H9 (cell line): ENCODE results near the gene RMND5B. TPM values are rescaled to one million over a fixed set of nuclear protein-coding genes. Genes with fewer than 3 reads are reported as not detected.
A peak's percentile ranks its signal among the peaks of the same experiment; 100 is the strongest.

Experiments used
- DNase-seq: peaks from one replicate; pipeline ENCODE4 v3.0.0-alpha.2; 2017
- H2AFZ ChIP-seq: one replicate; pipeline ENCODE4 v1.6.1; 2013; ENCODE audit warnings: mild to moderate bottlenecking, low read length, control low read depth, moderate library complexity
- H2AK5ac ChIP-seq: 2 replicates; pipeline ENCODE4 v1.6.1; 2013; ENCODE audit warnings: low read length, control low read depth, mixed read lengths; ENCODE audit not compliant: insufficient read length
- H2BK120ac ChIP-seq: one replicate; pipeline ENCODE4 v1.6.1; 2013; ENCODE audit warnings: low read depth, mild to moderate bottlenecking, low read length, control low read depth, inconsistent platforms; ENCODE audit not compliant: poor library complexity, severe bottlenecking
- H2BK12ac ChIP-seq: 2 replicates; pipeline ENCODE4 v1.6.1; 2013; ENCODE audit warnings: low read length, control low read depth, mixed read lengths, low read depth; ENCODE audit not compliant: insufficient read length
- H2BK15ac ChIP-seq: 2 replicates; pipeline ENCODE4 v1.6.1; 2013; ENCODE audit warnings: low read depth, low read length, control low read depth
- H2BK20ac ChIP-seq: one replicate; pipeline ENCODE4 v1.6.1; 2013; ENCODE audit warnings: low read depth, mild to moderate bottlenecking, low read length, control low read depth, inconsistent platforms; ENCODE audit not compliant: poor library complexity, severe bottlenecking
- H2BK5ac ChIP-seq: 2 replicates; pipeline ENCODE4 v1.6.1; 2013; ENCODE audit warnings: low read length, control low read depth, mixed read lengths; ENCODE audit not compliant: insufficient read length
- H3K14ac ChIP-seq: 2 replicates; pipeline ENCODE4 v1.6.1; 2013; ENCODE audit warnings: low read length, control low read depth; ENCODE audit not compliant: insufficient read depth
- H3K18ac ChIP-seq: 2 replicates; pipeline ENCODE4 v1.6.1; 2013; ENCODE audit warnings: low read depth, mild to moderate bottlenecking, mixed read lengths, low read length, control low read depth; ENCODE audit not compliant: insufficient read length
- H3K23ac ChIP-seq: 2 replicates; pipeline ENCODE4 v1.6.1; 2013; ENCODE audit warnings: low read length, control low read depth, mixed read lengths, low read depth; ENCODE audit not compliant: insufficient read length
- H3K23me2 ChIP-seq: 2 replicates; pipeline ENCODE4 v1.6.1; 2013; ENCODE audit warnings: low read depth, mild to moderate bottlenecking, mixed read lengths, low read length, control low read depth; ENCODE audit not compliant: insufficient read length, poor library complexity, severe bottlenecking
- H3K27ac ChIP-seq: 2 replicates; pipeline ENCODE4 v1.5.1; 2013; ENCODE audit warnings: low read length, control low read depth, mixed read lengths, low read depth; ENCODE audit not compliant: insufficient read length
- H3K27me3 ChIP-seq: 2 replicates; pipeline ENCODE4 v1.6.1; 2013; ENCODE audit warnings: low read length, control low read depth, inconsistent platforms; ENCODE audit not compliant: insufficient read depth
- H3K4ac ChIP-seq: 2 replicates; pipeline ENCODE4 v1.6.1; 2013; ENCODE audit warnings: low read depth, mild to moderate bottlenecking, control low read depth, inconsistent platforms, low read length, moderate library complexity
- H3K4me1 ChIP-seq: 2 replicates; pipeline ENCODE4 v1.6.1; 2013; ENCODE audit warnings: low read length, control low read depth, inconsistent platforms; ENCODE audit not compliant: insufficient read depth
- H3K4me2 ChIP-seq: 2 replicates; pipeline ENCODE4 v1.6.1; 2013; ENCODE audit warnings: low read length, control low read depth, mixed read lengths; ENCODE audit not compliant: insufficient read length, insufficient read depth
- H3K56ac ChIP-seq: 2 replicates; pipeline ENCODE4 v1.6.1; 2013; ENCODE audit warnings: low read depth, mild to moderate bottlenecking, mixed read lengths, low read length, control low read depth; ENCODE audit not compliant: insufficient read length
- H3K79me1 ChIP-seq: 2 replicates; pipeline ENCODE4 v1.6.1; 2013; ENCODE audit warnings: low read depth, mild to moderate bottlenecking, moderate library complexity, low read length, control low read depth, inconsistent platforms; ENCODE audit not compliant: insufficient read depth, poor library complexity, severe bottlenecking
- H3K79me2 ChIP-seq: 2 replicates; pipeline ENCODE4 v1.6.1; 2013; ENCODE audit warnings: low read length, control low read depth, inconsistent platforms; ENCODE audit not compliant: insufficient read depth
- H3K9ac ChIP-seq: 2 replicates; pipeline ENCODE4 v1.6.1; 2013; ENCODE audit warnings: low read length, control low read depth, mixed read lengths; ENCODE audit not compliant: insufficient read length; ENCODE audit errors: extremely low read depth
- H3K9me3 ChIP-seq: one replicate; pipeline ENCODE4 v1.6.1; 2013; ENCODE audit warnings: low read depth, low read length, inconsistent platforms; ENCODE audit not compliant: control insufficient read depth
- H3T11ph ChIP-seq: one replicate; pipeline ENCODE4 v1.6.1; 2013; ENCODE audit warnings: mild to moderate bottlenecking, low read length, control low read depth, inconsistent platforms
- H4K20me1 ChIP-seq: one replicate; pipeline ENCODE4 v1.6.1; 2013; ENCODE audit not compliant: control insufficient read depth, insufficient read length, insufficient read depth
- H4K5ac ChIP-seq: 2 replicates; pipeline ENCODE4 v1.6.1; 2013; ENCODE audit warnings: low read depth, mild to moderate bottlenecking, mixed read lengths, low read length, control low read depth; ENCODE audit not compliant: insufficient read length
- H4K8ac ChIP-seq: replicated peaks from 2 replicates; pipeline ENCODE4 v1.6.1; 2013; ENCODE audit warnings: low read length, control low read depth, mixed read lengths, low read depth; ENCODE audit not compliant: insufficient read length
- H4K91ac ChIP-seq: 2 replicates; pipeline ENCODE4 v1.6.1; 2013; ENCODE audit warnings: low read depth, mild to moderate bottlenecking, moderate library complexity, mixed read lengths, low read length, control low read depth; ENCODE audit not compliant: insufficient read length
- H3K27ac Mint-ChIP-seq, 3 experiments: 2 replicates in 2 of 3; 3 replicates in 1 of 3; pipeline ENCODE4 v1.8.0; 2020 to 2021; ENCODE audit warnings: mixed read lengths in 3 of 3, mild to moderate bottlenecking in 1 of 3, moderate library complexity in 1 of 3
- H3K27me3 Mint-ChIP-seq: 2 replicates; pipeline ENCODE4 v1.8.0; 2021; ENCODE audit warnings: low read depth, mild to moderate bottlenecking, moderate library complexity, mixed read lengths
- H3K36me3 Mint-ChIP-seq, 3 experiments: 2 replicates in 2 of 3; 3 replicates in 1 of 3; pipeline ENCODE4 v1.8.0; 2020 to 2021; ENCODE audit warnings: low read depth in 3 of 3, mixed read lengths in 3 of 3; ENCODE audit not compliant: insufficient read depth in 1 of 3
- H3K4me1 Mint-ChIP-seq, 2 experiments: 2 replicates each; pipeline ENCODE4 v1.8.0; 2020; ENCODE audit warnings: mixed read lengths in 2 of 2
- H3K4me3 Mint-ChIP-seq, 2 experiments: 2 replicates in 1 of 2; 3 replicates in 1 of 2; pipeline ENCODE4 v1.8.0; 2020 to 2021; ENCODE audit warnings: mild to moderate bottlenecking in 2 of 2, mixed read lengths in 2 of 2, moderate library complexity in 1 of 2
- H3K9me3 Mint-ChIP-seq, 2 experiments: 2 replicates in 1 of 2; 3 replicates in 1 of 2; pipeline ENCODE4 v1.8.0; 2020; ENCODE audit warnings: mild to moderate bottlenecking in 2 of 2, mixed read lengths in 2 of 2, moderate library complexity in 1 of 2
- CTCF ChIP-seq: fragments of 200-600 bp; sonication (generic); conservative IDR thresholded peaks from 3 replicates; pipeline ENCODE4 v1.8.0; 2021; ENCODE audit warnings: antibody characterized with exemption, mild to moderate bottlenecking
- WGBS: extraction: QIAGEN DNeasy Blood & Tissue Kit; methylation state at CpG from one replicate; pipeline ENCODE4 v1.1.7; 2013; ENCODE audit warnings: missing lambda C conversion rate, low lambda C conversion rate, mixed read lengths; ENCODE audit not compliant: insufficient read length; ENCODE audit errors: extremely low coverage; 5-methylcytosine and 5-hydroxymethylcytosine counted together
- total RNA-seq: library from RNA; stranded (reverse); gene quantifications from 2 replicates; pipeline ENCODE4 v1.2.1, GENCODE V29; 2021

The RMND5B gene
- total RNA-seq, 1 experiment from 2014 or later = 86.4 TPM

- Histone ChIP-seq H2BK12ac (no peak overlapping the region), H2BK5ac (no peak overlapping the region), H4K91ac (no peak overlapping the region), H3K27me3 (no peaks in the 10 kb centered on the region), H3K9me3 (no peaks in the 10 kb centered on the region), H3K56ac (no peak overlapping the region), H2BK20ac (no peak overlapping the region), H3K18ac (no peak overlapping the region), H3K23ac (no peak overlapping the region), H4K8ac (no peak overlapping the region), H3K79me2 (no peaks in the 10 kb centered on the region), H3K23me2 (no peaks in the 10 kb centered on the region), H3T11ph (no peak overlapping the region), H3K9ac (no peak overlapping the region), H2AFZ (no peak overlapping the region), H3K79me1 (no peaks in the 10 kb centered on the region), H4K20me1 (peaks cover 3% of the 10 kb centered on the region), H2AK5ac (no peak overlapping the region), H3K14ac (no peak overlapping the region), H2BK120ac (no peak overlapping the region), H3K4me2 (no peak overlapping the region), H2BK15ac (no peak overlapping the region), H3K4ac (no peak overlapping the region), H3K4me1 (peaks cover 6% of the 10 kb centered on the region; the same call in 1 of the 2 replicates), H4K5ac (no peak overlapping the region), H3K27ac (no peak overlapping the region)
- no peaks in the 10 kb centered on the region for H3K27me3 Mint-ChIP-seq
- peaks cover 31 to 32% of the 10 kb centered on the region in 2 experiments for H3K4me1 Mint-ChIP-seq
- H3K27ac Mint-ChIP-seq = peak overlapping the region; percentile 65 to 95 (median 94); a peak in 6 of 7 replicates
- WGBS = no CpG with 5 or more reads among the region's 4 CpGs
- DNase-seq = peak; percentile 55
- H3K9me3 Mint-ChIP-seq = peaks cover 5 to 9% of the 10 kb centered on the region in 2 experiments
- H3K36me3 Mint-ChIP-seq = peaks cover 0 to 9% (median 8%) of the 10 kb centered on the region in 3 experiments; a peak in 5 of 7 replicates
- TF ChIP-seq CTCF = no peak
- H3K4me3 Mint-ChIP-seq = peak overlapping the region in 1 of 2 experiments; percentile 52; a peak in 1 of 5 replicates
Observed at GRCh38 chr5:178182158-178182876, 51.5 kb downstream of the RMND5B start.
